Breast epithelium (tissue), 4 donors: ENCODE results near the gene RETSAT. TPM values are rescaled to one million over a fixed set of nuclear protein-coding genes. Genes with fewer than 3 reads are reported as not detected.

Experiments used
- DNase-seq, 2 donors: peaks; one replicate each; pipeline ENCODE4 v3.0.0-alpha.2; 2019; ENCODE audit warnings: low spot score in 2 of 2
- H3K27ac ChIP-seq, 2 donors: fragments of 200-600 bp; sonication (generic) in 1 of 2; one replicate each; pipeline ENCODE4 v1.5.1; 2016 to 2019; ENCODE audit warnings: mild to moderate bottlenecking in 1 of 2
- H3K27me3 ChIP-seq, 2 donors: fragments of 200-600 bp; sonication (generic) in 1 of 2; one replicate each; pipeline versions ENCODE4 v1.5.1 to v1.6.0; 2017 to 2019; ENCODE audit warnings: control low read depth in 1 of 2, mild to moderate bottlenecking in 1 of 2
- H3K36me3 ChIP-seq: fragments of 200-600 bp; one replicate; pipeline ENCODE4 v1.5.1; 2019
- H3K4me1 ChIP-seq, 2 donors: fragments of 200-600 bp; sonication (generic); one replicate each; pipeline ENCODE4 v1.5.1; 2016 to 2019; ENCODE audit warnings: control low read depth in 1 of 2
- H3K4me3 ChIP-seq, 3 donors: fragments of 200-600 bp; sonication (generic); 1 replicate in 2 of 3; 2 replicates in 1 of 3; pipeline ENCODE4 v1.5.1; 2016 to 2019; ENCODE audit warnings: mild to moderate bottlenecking in 3 of 3, moderate library complexity in 2 of 3
- H3K9me3 ChIP-seq, 2 donors: fragments of 200-600 bp; sonication (generic) in 1 of 2; one replicate each; pipeline ENCODE4 v1.5.1; 2016 to 2019; ENCODE audit warnings: control low read depth in 1 of 2
- POLR2A ChIP-seq: fragments of 450-650 bp; IDR thresholded peaks from one replicate; pipeline ENCODE4 v1.6.1; 2016; ENCODE audit warnings: antibody characterized with exemption, mild to moderate bottlenecking, moderate library complexity
- POLR2AphosphoS5 ChIP-seq, 3 donors: sonication (generic); formaldehyde crosslinking; IDR thresholded peaks; one replicate each; pipeline ENCODE4 v1.6.1; 2017; ENCODE audit warnings: antibody characterized with exemption in 3 of 3
- intact Hi-C: fragments of 100-400 bp; cut with DNase I; formaldehyde crosslinking; loops from one replicate; pipeline ENCODE4 v1.15.1; 2023; ENCODE audit warnings: low total_unique reads
- total RNA-seq, 3 donors: library from RNA; depleted of rRNA; stranded (reverse); fragments of >200 nt; gene quantifications; one replicate each; pipeline ENCODE4 v1.1.0, GENCODE V29; 2016
- TF ChIP-seq, protein P1 (sequence below), 3 donors: fragments of 450-650 bp; IDR thresholded peaks; one replicate each; pipeline ENCODE4 v1.5.1; 2016 to 2017; ENCODE audit warnings: antibody characterized with exemption in 3 of 3, mild to moderate bottlenecking in 3 of 3, moderate library complexity in 3 of 3

Gene RETSAT
- total RNA-seq, 3 donors from 2014 or later: 96.4 to 534 (median 101) TPM

DNA sequence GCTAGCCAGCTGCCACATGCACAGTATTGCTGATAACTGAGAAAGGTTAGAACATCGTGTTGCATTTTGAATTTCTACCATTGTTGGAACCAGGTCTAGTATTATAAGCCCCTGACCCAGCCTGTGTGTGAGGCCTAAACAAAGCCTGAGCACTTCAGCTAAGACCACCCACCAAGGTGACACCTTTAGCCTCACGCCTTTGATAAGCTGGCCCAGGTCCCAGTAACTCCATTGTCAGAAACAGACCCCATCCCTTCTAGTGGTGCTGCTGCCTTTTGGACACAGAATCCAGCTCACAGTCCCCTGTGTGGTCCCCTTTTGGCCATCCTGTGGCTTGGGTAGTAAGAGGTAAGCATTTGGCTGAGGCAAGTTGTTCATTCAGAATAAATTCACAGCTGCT is 1.9 kb upstream of the RETSAT start:
- TF ChIP-seq, protein P1, sequence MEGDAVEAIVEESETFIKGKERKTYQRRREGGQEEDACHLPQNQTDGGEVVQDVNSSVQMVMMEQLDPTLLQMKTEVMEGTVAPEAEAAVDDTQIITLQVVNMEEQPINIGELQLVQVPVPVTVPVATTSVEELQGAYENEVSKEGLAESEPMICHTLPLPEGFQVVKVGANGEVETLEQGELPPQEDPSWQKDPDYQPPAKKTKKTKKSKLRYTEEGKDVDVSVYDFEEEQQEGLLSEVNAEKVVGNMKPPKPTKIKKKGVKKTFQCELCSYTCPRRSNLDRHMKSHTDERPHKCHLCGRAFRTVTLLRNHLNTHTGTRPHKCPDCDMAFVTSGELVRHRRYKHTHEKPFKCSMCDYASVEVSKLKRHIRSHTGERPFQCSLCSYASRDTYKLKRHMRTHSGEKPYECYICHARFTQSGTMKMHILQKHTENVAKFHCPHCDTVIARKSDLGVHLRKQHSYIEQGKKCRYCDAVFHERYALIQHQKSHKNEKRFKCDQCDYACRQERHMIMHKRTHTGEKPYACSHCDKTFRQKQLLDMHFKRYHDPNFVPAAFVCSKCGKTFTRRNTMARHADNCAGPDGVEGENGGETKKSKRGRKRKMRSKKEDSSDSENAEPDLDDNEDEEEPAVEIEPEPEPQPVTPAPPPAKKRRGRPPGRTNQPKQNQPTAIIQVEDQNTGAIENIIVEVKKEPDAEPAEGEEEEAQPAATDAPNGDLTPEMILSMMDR (IDR thresholded peaks at IDR 0.05): no peak
- TF ChIP-seq POLR2AphosphoS5 (IDR thresholded peaks at IDR 0.05) (no peak), POLR2A (no peak)
- H3K27me3 ChIP-seq: no peaks in the 10 kb centered on the region
- intact Hi-C loops: no loop called here
- no peaks in the 10 kb centered on the region for H3K9me3 ChIP-seq
- H3K36me3 ChIP-seq: no peaks in the 10 kb centered on the region
- peak overlapping the region in 1 of 2 donors; percentile 92 for H3K27ac ChIP-seq
- DNase-seq: no peak
- no peak overlapping the region for H3K4me3 ChIP-seq
- H3K4me1 ChIP-seq: peaks cover 4 to 7% of the 10 kb centered on the region in 2 donors

GRCh38 chr2:85355521-85355920 is 1.2 kb upstream of the RETSAT start:
- H3K36me3 ChIP-seq: no peaks in the 10 kb centered on the region
- intact Hi-C loops: no loop called here
- H3K4me1 ChIP-seq: peaks cover 4 to 7% of the 10 kb centered on the region in 2 donors
- no peaks in the 10 kb centered on the region for H3K9me3 ChIP-seq
- H3K27me3 ChIP-seq: no peaks in the 10 kb centered on the region
- H3K4me3 ChIP-seq: peak overlapping the region; percentile 64 to 73 (median 69)
- peak overlapping the region; percentile 85 to 92 for H3K27ac ChIP-seq
- TF ChIP-seq, protein P1 (IDR thresholded peaks at IDR 0.05): no peak
- TF ChIP-seq POLR2A: no peak
- no peak for TF ChIP-seq POLR2AphosphoS5 (IDR thresholded peaks at IDR 0.05)
- no peak for DNase-seq

DNA sequence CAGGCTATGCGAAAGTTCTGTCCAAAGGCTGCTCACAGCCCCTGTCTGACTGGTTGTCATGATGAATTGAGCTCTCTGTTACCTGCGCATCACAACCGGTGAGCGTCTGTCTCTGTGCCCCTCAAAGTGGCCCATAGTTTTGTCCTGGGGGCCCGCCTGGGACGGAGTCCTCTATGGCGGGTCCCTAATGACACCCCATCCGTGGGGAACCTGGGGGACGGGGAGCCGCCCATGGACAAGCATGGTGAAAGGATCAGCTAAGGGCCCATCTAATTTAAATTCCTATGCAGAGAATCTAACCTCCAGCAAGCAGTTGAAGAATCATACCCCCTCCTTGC is 714 bp upstream of the RETSAT start:
- intact Hi-C loops: no loop called here
- Histone ChIP-seq H3K4me1 (peaks cover 4 to 7% of the 10 kb centered on the region in 2 donors), H3K27me3 (no peaks in the 10 kb centered on the region), H3K27ac (peak overlapping the region; percentile 85 to 92), H3K4me3 (peak overlapping the region; percentile 64 to 73 (median 69)), H3K9me3 (no peaks in the 10 kb centered on the region), H3K36me3 (no peaks in the 10 kb centered on the region)
- no peak for DNase-seq
- no peak for TF ChIP-seq POLR2A
- no peak for TF ChIP-seq POLR2AphosphoS5 (IDR thresholded peaks at IDR 0.05)
- TF ChIP-seq, protein P1 (IDR thresholded peaks at IDR 0.05): no peak

DNA sequence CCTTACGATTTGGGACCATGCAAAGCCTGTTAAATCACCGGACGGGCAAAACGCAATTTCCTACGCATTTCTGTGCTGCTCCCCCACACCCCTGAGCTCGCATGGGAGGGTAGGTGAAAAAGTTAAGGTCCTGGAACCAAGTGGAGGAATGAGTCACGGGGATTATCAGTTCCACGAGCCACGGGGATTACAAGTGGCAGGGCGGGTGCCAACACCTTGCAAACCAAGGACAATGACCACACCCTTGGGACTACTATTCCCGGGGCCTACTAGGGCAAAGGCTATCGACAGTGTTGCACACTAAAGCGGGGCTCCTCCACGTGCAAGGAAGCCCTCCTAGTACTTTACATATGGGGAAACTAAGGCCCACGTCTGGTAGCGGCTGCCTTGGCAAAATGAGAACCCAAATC is 447 bp downstream of the RETSAT start:
- peak overlapping the region; percentile 64 to 73 (median 69) for H3K4me3 ChIP-seq
- intact Hi-C loops: no loop called here
- TF ChIP-seq POLR2A: no peak
- TF ChIP-seq, protein P1 (IDR thresholded peaks at IDR 0.05): no peak
- no peak for TF ChIP-seq POLR2AphosphoS5 (IDR thresholded peaks at IDR 0.05)
- no peaks in the 10 kb centered on the region for H3K9me3 ChIP-seq
- peak in 1 of 2 donors; percentile 35 for DNase-seq
- H3K27ac ChIP-seq: peak overlapping the region; percentile 85 to 92
- H3K4me1 ChIP-seq: peaks cover 4 to 7% of the 10 kb centered on the region in 2 donors
- no peaks in the 10 kb centered on the region for H3K36me3 ChIP-seq
- no peaks in the 10 kb centered on the region for H3K27me3 ChIP-seq

- no peaks in the 10 kb centered on the region for H3K36me3 ChIP-seq
- no peak for TF ChIP-seq POLR2A
- TF ChIP-seq, protein P1 (IDR thresholded peaks at IDR 0.05): no peak
- no peak for TF ChIP-seq POLR2AphosphoS5 (IDR thresholded peaks at IDR 0.05)
- no peak for DNase-seq
- no peaks in the 10 kb centered on the region for H3K9me3 ChIP-seq
- no peaks in the 10 kb centered on the region for H3K27me3 ChIP-seq
- no peak overlapping the region for H3K4me3 ChIP-seq
- intact Hi-C loops: no loop called here
- H3K27ac ChIP-seq: no peak overlapping the region
- no peaks in the 10 kb centered on the region for H3K4me1 ChIP-seq
Measured at GRCh38 chr2:85347599-85347998, 6.7 kb downstream of the RETSAT start.
